Lower leg skin (tissue), 4 donors: ENCODE measurements around the gene STK33. TPM values are rescaled to one million over a fixed set of nuclear protein-coding genes. Genes with fewer than 3 reads are reported as not detected.

ENCODE experiments used
- DNase-seq, 2 donors: peaks; one replicate each; pipeline ENCODE4 v3.0.0-alpha.2; 2019; ENCODE audit warnings: low spot score in 2 of 2
- H3K4me3 ChIP-seq: fragments of 200-600 bp; sonication (generic); 2 replicates; pipeline ENCODE4 v1.5.1; 2017; ENCODE audit warnings: mild to moderate bottlenecking, low read depth; ENCODE audit not compliant: poor library complexity, severe bottlenecking
- POLR2A ChIP-seq, 2 donors: fragments of 450-650 bp; IDR thresholded peaks; one replicate each; pipeline ENCODE4 v1.6.1; 2016 to 2017; ENCODE audit warnings: antibody characterized with exemption in 2 of 2, mild to moderate bottlenecking in 1 of 2, moderate library complexity in 1 of 2
- WGBS, 2 donors: methylation state at CpG; one replicate each; pipeline ENCODE4 v1.1.5; 2018; 5-methylcytosine and 5-hydroxymethylcytosine counted together
- intact Hi-C: fragments of 100-400 bp; cut with DNase I; formaldehyde crosslinking; loops from one replicate; pipeline ENCODE4 v1.15.0; 2023; ENCODE audit warnings: low total_unique reads
- total RNA-seq, 4 donors: library from RNA; depleted of rRNA; stranded (reverse); fragments of >200 nt; gene quantifications; one replicate each; pipeline ENCODE4 v1.1.0, GENCODE V29; 2016
- TF ChIP-seq, protein P1 (sequence below), 3 donors: fragments of 450-650 bp; IDR thresholded peaks; one replicate each; pipeline ENCODE4 v1.5.1; 2016; ENCODE audit warnings: antibody characterized with exemption in 3 of 3, mild to moderate bottlenecking in 3 of 3, moderate library complexity in 2 of 3

STK33 gene
- total RNA-seq, 4 donors from 2014 or later = 0.23 to 6.5 (median 0.29) TPM; not detected in 1

DNA sequence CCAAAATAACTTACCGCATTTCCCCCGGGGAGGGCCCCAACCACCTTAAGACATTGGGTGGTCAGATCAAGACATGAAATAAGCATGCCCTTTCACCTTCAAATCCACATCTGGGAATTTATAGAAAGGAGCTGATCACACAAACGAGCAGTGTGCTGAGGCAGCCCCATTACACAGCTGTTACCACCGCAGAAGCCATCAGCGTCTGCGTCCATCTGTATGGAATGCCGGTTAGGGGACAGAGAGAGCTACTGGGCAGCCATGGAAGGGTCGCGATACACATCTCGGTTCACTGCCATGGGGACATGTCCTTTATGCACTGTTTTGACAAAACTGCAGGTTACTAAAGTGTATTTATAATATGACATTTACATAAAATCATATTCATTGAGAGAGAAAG, 225.3 kb downstream of the STK33 start:
- WGBS, 2 donors = 65 to 70% methylated on average over 10 of the region's 10 CpGs
- peak in 1 of 2 donors; percentile 25 for DNase-seq
- TF ChIP-seq POLR2A (IDR thresholded peaks at IDR 0.05) = no peak
- TF ChIP-seq, protein P1, sequence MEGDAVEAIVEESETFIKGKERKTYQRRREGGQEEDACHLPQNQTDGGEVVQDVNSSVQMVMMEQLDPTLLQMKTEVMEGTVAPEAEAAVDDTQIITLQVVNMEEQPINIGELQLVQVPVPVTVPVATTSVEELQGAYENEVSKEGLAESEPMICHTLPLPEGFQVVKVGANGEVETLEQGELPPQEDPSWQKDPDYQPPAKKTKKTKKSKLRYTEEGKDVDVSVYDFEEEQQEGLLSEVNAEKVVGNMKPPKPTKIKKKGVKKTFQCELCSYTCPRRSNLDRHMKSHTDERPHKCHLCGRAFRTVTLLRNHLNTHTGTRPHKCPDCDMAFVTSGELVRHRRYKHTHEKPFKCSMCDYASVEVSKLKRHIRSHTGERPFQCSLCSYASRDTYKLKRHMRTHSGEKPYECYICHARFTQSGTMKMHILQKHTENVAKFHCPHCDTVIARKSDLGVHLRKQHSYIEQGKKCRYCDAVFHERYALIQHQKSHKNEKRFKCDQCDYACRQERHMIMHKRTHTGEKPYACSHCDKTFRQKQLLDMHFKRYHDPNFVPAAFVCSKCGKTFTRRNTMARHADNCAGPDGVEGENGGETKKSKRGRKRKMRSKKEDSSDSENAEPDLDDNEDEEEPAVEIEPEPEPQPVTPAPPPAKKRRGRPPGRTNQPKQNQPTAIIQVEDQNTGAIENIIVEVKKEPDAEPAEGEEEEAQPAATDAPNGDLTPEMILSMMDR (IDR thresholded peaks at IDR 0.05) = no peak
- intact Hi-C loops = no loop called here
- no peak overlapping the region for H3K4me3 ChIP-seq

DNA sequence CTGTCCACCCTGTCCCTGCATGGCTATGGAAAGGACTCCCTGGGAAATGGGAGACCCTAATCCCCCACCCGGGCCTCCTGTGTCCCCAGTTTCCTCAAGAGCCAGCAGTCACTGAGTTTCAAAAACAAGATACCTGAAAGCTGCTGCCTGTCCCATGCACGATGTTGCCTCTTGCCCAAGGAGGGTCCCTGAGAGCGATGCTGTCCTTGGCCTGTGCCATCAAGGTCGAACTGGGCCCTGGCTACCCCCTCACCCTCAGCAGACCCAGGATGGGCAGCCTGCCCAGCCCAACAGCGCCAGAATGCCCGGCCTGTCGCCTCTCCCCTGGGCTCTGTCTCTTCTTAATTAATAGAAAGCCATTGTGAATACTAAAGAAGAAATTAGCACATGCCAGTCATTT, 225.8 kb downstream of the STK33 start:
- 51 to 65% methylated on average over 7 of the region's 7 CpGs for WGBS, 2 donors
- no peak for DNase-seq
- no peak overlapping the region for H3K4me3 ChIP-seq
- intact Hi-C loops = no loop called here
- no peak for TF ChIP-seq POLR2A (IDR thresholded peaks at IDR 0.05)
- TF ChIP-seq, protein P1 (IDR thresholded peaks at IDR 0.05) = no peak

DNA sequence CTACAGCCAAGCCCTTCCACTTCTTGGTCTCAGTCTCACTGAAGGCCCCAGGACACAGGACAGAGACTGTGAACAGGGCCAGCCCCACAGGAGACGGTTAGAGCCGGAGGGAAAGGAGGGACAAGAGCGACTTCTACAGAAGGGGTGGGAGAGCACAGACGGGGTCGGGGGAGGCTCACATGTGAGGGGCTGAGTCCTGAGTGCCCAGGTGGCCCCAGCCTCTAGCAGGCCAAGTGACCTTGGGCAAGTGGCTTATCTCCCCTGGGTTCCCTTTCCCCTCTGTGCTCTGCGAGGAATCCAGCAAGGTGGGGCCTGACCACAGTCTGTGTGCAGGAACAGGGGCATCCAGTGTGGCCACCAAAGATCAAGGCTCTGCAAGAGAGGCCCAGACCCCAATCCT, 227.7 kb downstream of the STK33 start:
- WGBS, 2 donors = 88 to 95% methylated on average over 6 of the region's 6 CpGs
- no peak for DNase-seq
- intact Hi-C loops = no loop called here
- H3K4me3 ChIP-seq = no peak overlapping the region
- no peak for TF ChIP-seq POLR2A (IDR thresholded peaks at IDR 0.05)
- TF ChIP-seq, protein P1 (IDR thresholded peaks at IDR 0.05) = no peak

DNA sequence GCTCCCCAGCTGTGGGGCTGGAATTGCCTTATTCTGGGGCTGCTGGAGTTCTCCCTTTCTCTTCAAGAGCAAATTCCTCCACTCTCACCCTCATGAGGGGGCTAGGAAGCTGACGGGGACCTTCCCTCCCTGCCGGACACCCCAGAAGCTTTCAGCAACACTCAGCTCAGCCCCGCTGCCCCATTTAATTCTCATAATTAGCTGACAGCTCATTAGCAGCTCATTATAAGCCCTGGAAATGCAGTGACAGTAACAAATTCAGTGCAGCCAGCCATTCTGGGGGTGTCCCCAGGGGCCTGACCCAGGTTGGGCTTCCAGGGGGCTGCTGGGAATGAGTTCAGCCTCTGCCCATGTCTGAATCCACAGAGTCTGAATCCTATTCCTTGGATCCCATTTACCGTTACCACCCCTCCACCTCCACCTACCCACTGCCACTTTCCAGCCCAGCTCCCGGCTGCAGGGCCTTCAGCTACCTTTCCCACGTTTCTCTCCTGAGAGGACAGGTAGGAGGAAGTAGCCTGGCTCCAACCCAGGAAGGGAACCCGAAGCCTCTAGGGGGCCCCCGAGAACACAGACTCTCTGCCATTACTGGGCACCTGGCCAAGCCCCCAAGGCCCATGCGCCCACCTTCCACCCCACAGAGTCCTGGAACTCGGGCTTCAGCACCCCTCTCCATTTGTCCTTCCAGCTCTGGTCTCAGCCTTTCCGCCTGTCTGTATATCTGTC, 228.6 kb downstream of the STK33 start:
- TF ChIP-seq, protein P1 (IDR thresholded peaks at IDR 0.05) = no peak
- no peak for TF ChIP-seq POLR2A (IDR thresholded peaks at IDR 0.05)
- WGBS, 2 donors = 70 to 75% methylated on average over 11 of the region's 11 CpGs
- intact Hi-C loops = no loop called here
- no peak for DNase-seq
- no peak overlapping the region for H3K4me3 ChIP-seq

DNA sequence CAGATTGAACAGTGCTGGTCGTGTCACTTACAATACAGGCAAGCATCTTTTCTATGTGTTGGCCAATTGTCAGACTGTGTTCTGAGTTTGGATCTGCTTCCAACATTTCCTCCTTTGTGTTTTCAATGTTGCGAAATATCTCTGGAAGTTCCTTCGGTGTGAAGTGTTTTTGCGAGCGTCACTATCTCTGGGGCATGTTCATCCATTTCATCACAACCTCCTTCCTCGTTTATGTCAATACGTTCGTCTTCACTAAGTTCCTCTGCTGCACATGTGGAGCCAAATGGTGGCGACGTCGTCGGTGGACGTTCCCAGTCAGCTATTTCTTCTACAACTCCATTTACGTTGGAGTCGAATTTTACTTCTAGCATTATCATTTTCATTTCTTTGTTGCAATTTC, 230.1 kb downstream of the STK33 start:
- WGBS, 2 donors = 56 to 58% methylated on average over 15 of the region's 15 CpGs
- DNase-seq = no peak
- TF ChIP-seq, protein P1 (IDR thresholded peaks at IDR 0.05) = no peak
- no peak for TF ChIP-seq POLR2A (IDR thresholded peaks at IDR 0.05)
- intact Hi-C loops = no loop called here
- H3K4me3 ChIP-seq = no peak overlapping the region

DNA sequence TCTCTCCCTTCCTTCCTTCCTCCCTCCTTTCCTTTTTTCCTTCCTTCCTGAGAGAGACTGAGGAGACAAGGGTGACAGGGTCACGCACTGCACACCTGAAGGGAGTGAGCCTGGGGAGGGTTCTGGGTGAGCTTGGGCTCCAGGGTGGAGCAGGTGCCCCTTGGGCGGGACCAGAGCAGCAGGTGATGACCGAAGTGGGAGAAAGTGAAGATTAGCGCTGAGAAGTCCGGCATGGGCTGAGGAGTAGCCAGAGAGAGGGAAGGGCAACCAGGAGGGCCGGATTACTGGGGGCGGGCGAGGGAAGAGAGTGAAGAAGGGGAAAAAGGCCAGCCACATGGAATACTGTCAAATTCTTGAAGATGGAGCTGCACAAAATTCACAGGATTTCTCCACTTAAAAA, 231.1 kb downstream of the STK33 start:
- H3K4me3 ChIP-seq = no peak overlapping the region
- DNase-seq = no peak
- intact Hi-C loops = no loop called here
- 73 to 78% methylated on average over 8 of the region's 8 CpGs for WGBS, 2 donors
- TF ChIP-seq POLR2A (IDR thresholded peaks at IDR 0.05) = no peak
- TF ChIP-seq, protein P1 (IDR thresholded peaks at IDR 0.05) = no peak
